Kidney capillary endothelial cell (primary cell): Measurements from ENCODE around the gene BCL2.

Experiments
- DNase-seq: peaks from one replicate; pipeline ENCODE4 v3.0.0-alpha.2; 2018; ENCODE audit warnings: low spot score

BCL2 gene

GRCh38 chr18:63284827-63285733 is 34.5 kb downstream of the BCL2 start:
- no peak for DNase-seq

GRCh38 chr18:63284173-63284799 is 35.3 kb downstream of the BCL2 start:
- no peak for DNase-seq

- no peak for DNase-seq
Measured at GRCh38 chr18:63283305-63284094, 36.1 kb downstream of the BCL2 start.

DNA sequence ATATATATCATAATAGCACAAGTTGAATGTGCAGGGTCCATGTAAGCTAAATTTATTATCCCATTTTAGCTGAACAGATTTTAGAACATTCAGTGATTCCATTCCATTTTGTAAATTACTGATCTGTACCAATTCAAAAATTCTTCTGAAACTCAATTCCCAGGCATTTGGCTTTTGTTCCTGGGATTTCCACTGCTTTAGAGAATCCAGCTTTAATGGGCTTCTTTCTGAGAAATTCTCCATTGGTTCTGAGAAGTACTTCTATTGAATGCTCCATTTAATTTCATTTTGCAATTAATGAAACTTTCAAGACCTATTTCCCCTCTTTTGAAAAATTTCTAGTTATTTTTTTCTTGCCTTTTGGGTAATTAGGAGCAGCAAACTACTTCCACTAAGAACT is 36.8 kb downstream of the BCL2 start:
- DNase-seq, result no peak

DNA sequence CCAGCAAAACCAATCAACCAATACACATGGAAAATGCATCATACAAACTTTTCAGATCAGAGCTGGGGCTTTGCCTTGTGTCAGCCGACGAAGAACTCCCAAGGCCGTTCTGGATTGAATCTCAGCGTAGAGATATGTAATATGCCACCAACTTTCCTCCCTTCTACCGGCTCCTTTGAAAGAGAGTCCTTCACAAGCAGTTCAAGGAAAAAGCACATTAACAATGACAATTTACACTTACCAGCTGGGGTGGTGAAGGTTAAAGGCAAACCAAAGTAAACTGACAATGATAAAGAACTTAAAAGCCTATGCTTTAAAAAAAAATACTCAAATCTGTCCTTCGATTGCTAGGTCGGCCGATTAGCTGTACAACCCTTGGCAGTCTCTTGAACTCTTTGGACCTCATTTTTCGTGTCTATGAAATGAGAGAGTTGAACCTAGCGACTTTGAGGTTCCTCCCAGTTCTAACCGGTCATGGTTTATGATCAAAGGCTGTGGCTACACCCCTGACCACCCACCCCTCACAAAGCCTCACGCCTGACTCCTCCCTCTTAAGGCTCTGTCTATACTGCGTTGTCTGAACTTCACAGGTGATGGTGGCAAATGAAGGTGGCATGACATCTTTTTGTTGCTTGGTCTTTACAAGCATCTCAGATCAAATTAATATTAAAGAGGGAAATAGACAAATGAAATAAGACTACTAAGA is 46.2 kb downstream of the BCL2 start:
- no peak for DNase-seq

DNA sequence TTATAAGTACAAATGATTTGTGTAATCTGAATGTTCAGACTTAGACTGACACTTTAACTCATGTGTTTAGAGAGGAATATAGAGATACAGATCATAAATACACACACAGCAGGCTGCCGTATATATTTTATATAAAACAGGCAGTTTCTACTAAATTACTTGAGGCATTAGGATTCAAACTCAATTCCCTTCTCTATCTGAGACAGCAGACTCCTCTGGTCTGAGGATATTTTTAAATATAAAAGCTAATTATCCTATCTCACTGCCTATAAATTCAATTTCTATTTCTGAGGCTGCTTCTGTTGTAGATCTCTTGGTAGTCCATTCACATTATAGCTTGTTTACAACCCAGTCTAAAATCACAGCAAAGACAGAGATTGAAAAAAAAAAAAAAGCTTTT is 46.9 kb downstream of the BCL2 start:
- DNase-seq, result no peak

DNA sequence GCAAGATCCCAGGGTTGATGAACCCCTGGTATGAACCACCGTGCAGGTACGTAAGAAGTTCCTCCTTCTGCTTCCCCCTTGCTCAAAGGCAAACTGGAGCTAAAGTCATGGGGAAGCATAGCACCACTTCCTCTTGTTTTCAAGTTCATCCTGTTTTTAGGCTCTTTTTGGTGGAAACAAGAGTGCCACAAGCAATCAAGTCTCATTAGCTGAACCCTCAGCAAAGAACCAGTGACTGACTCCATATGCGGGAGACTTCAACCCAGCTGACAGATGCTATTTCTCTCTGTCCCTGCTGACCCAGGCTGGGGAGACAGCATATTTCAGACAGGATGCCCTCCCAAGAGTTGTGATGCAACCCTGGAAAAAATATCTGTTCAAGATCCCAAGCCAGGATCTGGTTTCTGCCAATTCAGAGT is 47.7 kb downstream of the BCL2 start:
- DNase-seq, result no peak

GRCh38 chr18:63271148-63271547 is 48.4 kb downstream of the BCL2 start:
- no peak for DNase-seq

DNA sequence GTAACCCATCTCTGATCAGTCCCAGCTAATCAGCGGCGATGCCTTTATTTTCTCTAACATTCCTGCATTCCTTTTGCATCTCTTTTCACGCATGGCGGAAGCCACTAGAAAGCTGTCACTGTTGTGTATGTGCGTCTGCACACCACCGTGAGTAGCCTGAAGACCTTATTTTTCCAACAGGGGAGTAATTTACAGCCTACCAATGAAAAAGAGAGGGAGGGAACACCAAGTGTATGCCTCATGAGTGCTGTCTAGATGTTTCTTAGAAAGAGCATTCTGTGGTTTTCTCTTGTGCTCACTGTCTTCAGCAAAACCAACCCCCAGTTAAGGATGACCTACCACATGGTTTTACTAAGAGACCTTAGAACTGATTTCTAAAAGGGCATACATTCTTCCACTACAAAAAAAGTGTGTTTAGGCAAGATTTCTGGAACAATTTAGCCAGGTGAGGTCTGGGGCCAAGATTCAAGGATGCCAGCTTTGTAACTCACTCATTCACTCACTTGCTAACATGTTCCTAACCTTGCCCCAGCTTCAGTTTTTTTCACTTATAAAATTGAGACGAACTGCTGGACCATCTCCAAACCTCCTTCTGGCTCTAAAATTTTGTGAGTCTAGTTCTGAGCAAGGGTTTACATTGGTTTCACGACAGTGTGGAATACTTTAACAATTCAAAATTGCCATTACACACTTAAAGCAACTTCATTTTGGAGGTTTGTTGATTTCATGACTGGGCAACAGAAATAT is 51.4 kb downstream of the BCL2 start:
- no peak for DNase-seq

DNA sequence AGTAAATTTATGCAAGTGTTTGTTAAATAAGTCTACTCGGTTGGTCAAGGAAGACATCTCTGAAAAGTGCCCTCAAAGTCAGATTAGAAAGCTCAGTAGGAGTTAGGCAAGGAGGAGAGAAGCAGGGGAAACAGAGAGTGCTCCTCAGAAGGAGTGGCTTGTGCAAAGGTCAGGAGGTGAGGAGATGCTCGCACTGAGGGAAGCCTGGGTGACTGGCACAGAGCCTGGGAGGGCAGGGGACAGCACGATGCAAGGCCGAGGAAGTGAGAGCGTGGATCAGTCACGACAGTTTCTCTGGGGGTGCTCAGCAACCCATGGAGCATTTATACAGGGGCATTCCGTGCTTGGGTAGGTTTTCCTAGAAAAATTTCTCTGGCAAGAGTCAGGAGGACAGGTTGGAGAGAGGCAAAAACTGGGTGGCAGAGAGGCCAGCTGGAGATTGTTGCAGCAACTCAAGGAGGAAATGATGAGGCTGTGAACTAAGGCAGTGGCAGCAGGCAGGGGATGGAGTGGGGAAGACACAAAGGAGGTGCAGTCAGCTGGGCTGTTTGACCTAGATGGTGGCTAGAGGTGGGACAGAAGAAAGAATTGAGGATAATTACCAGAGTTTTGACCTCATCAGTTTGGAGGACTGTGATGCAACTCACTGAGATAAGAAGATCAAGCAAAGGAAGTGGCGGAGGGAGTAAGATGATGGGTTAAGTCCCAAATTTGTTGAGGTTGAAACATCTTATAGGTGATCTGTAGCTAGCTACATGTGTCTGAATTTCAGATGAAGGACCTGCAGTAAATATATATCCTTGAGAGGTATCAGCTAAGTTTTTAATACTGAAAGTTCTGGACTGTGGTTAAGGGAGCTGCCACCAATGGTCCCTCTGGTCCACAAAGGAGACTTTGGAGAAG is 52.4 kb downstream of the BCL2 start:
- DNase-seq, result no peak

- no peak for DNase-seq
Measured at GRCh38 chr18:63265326-63265725, 54.2 kb downstream of the BCL2 start.

GRCh38 chr18:63264871-63265270 is 54.7 kb downstream of the BCL2 start:
- no peak for DNase-seq

- no peak for DNase-seq
Measured at GRCh38 chr18:63263444-63263843, 56.1 kb downstream of the BCL2 start.

DNA sequence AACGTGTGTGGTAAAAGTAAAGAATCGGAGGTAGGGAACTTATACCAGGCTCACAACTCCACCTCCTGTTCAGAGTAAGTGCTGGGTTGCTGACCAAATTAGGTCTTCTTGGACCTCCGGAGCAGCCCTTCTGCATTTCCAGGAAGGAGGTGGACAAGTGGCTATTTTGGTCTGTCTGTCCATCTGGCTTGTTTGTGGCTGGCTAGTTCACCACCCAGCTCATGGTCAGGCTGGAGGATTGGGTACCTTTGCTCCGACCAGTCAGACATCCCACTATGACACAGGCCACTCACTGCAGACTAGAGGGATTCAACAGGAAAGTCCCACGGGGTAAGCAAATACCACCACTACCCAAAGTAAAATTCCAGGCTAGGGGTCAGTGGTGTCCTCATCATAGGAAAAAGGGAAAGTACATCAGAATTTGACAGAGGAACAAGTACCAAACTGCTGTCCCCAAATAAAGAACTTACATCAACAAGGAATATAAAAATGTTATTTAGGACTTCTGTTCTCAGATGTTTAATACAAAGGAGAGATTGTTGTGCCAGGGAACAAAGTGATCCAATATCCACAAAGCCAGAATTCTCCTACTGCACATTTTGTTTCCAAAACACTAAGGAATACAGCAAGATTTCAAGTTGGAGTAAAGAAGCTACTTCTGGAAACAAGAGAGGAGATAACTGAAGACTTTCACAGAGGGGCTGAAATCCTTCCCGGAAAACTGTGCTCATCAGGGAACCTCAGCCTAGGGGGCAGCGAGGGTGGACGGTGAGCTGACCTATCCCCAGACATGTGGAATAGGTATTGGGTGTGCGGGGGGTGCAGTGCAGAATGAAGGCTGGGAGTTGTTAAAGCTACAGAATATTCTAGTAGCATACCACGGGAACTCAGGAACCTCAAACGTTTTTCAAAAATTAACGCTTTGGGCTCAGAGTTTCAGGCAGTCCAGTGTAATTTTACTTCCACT is 56.9 kb downstream of the BCL2 start:
- no peak for DNase-seq

- DNase-seq, result no peak
Measured at GRCh38 chr18:63261029-63261428, 58.5 kb downstream of the BCL2 start.

DNA sequence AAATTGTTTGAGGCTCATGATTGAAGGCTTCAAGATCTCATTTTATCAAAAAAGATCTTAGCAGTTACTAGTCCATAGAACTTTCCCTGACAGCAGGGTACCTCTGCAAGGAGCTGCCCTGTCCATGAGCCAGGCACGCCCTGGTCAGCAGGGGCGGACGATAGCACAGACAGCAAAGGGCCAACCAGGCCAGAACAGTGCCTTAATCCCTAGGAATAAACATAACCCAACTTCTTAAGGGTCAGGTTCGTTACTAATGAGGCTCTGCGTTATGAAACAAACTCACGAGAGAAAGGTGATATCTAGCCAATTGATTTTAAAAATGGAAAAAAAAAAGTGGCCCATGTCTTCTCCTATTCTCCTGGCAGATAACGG is 59.2 kb downstream of the BCL2 start:
- DNase-seq, result no peak

DNA sequence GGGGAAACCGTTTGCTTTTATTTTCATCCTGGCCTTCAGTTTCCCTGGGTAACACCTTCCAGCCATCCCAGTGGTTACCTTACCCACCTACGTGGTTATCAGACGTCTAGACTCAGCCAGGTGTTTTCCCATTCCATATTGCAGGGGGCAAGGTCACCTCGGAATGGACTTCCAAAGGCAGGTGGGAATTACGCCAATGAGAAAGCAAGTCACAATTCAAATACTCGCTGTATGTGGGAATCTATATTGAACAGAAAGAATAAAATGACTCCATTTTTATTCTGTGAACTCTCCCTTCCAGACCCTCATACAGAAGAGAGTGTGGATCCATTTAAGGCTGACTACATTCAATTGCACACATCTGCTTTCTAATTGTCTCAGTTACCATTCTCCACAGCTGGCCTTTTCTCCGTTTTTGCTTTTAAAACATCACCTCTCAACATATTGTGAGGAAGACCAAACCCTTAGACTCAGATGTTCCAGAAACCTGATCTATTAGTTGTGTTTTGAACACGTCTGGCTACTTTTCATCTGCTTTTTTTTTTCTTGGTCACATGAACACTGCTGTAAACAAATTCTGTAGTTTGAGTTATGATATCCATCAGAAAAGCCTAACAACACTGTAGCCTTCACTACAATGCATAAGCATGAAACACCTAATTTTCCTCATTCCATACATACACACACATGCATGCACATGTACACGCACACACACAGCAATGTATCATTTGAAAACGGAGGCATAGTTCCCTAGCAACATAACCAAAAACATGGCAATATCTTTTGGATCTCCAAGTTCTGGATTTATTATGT is 59.8 kb downstream of the BCL2 start:
- no peak for DNase-seq
